A673 (cell line): ENCODE data around the gene CACNA2D4. TPM values are rescaled to one million over a fixed set of nuclear protein-coding genes. Genes with fewer than 3 reads are reported as not detected.

Source experiments
- Bru-seq: library from RNA; stranded (reverse); fragments of 400-500 nt; gene quantifications from one replicate; lab custom pipeline; 2021; lab: Mats Ljungman, UMichigan
- BruChase-seq, 2 experiments: library from RNA; stranded (reverse); fragments of 400-500 nt; gene quantifications; one replicate each; lab custom pipeline; 2021; lab: Mats Ljungman, UMichigan
- BruUV-seq: library from RNA; stranded (reverse); fragments of 400-500 nt; replicated peaks from 2 replicates; lab custom pipeline; 2021; lab: Mats Ljungman, UMichigan
- CTCF ChIA-PET: fragments of 300-600 bp; sonication (Branson Sonifier 250); formaldehyde crosslinking; loops from one replicate; lab custom pipeline; 2022; ENCODE audit warnings: antibody characterized with exemption; lab: Charles Lee
- POLR2A ChIA-PET: fragments of 300-600 bp; sonication (Branson Sonifier 250); formaldehyde crosslinking; loops from one replicate; lab custom pipeline; 2022; ENCODE audit warnings: antibody characterized with exemption; ENCODE audit not compliant: low non-redundant PET; lab: Charles Lee
- DNase-seq: peaks from one replicate; pipeline ENCODE4 v3.0.0-alpha.2; 2015; ENCODE audit warnings: low spot score
- H3K27ac ChIP-seq: fragments of 200-600 bp; sonication (generic); 2 replicates; pipeline ENCODE4 v1.5.1; 2016; ENCODE audit warnings: mixed run types, low read depth, mild to moderate bottlenecking, mixed read lengths, antibody characterized with exemption, low read length; ENCODE audit not compliant: poor library complexity, severe bottlenecking
- H3K27me3 ChIP-seq: fragments of 200-600 bp; sonication (generic); replicated peaks from 2 replicates; pipeline ENCODE4 v1.6.1; 2017; ENCODE audit warnings: mixed run types, low read depth, mild to moderate bottlenecking, mixed read lengths, antibody characterized with exemption, low read length; ENCODE audit not compliant: insufficient read depth, poor library complexity
- H3K36me3 ChIP-seq: fragments of 200-600 bp; sonication (generic); 2 replicates; pipeline ENCODE4 v1.6.1; 2016; ENCODE audit warnings: mixed run types, mild to moderate bottlenecking, mixed read lengths, antibody characterized with exemption, low read length; ENCODE audit not compliant: insufficient read depth, poor library complexity, severe bottlenecking
- H3K4me1 ChIP-seq: fragments of 200-600 bp; sonication (generic); 2 replicates; pipeline ENCODE4 v1.6.1; 2017; ENCODE audit warnings: mixed run types, mild to moderate bottlenecking, mixed read lengths, antibody characterized with exemption, low read length; ENCODE audit not compliant: insufficient read depth, poor library complexity, severe bottlenecking
- H3K4me3 ChIP-seq: fragments of 200-600 bp; sonication (generic); 2 replicates; pipeline ENCODE4 v1.5.1; 2016; ENCODE audit warnings: low read depth, mixed run types, mild to moderate bottlenecking, mixed read lengths, low read length; ENCODE audit not compliant: poor library complexity, severe bottlenecking
- H3K9me3 ChIP-seq: fragments of 200-600 bp; sonication (generic); 2 replicates; pipeline ENCODE4 v1.6.1; 2016; ENCODE audit warnings: mixed run types, low read depth, mild to moderate bottlenecking, mixed read lengths, antibody characterized with exemption, low read length; ENCODE audit not compliant: poor library complexity, severe bottlenecking
- EZH2 ChIP-seq: fragments of 200-600 bp; sonication (generic); IDR thresholded peaks from 2 replicates; pipeline ENCODE4 v1.6.1; 2017; ENCODE audit warnings: borderline replicate concordance, low read depth, mild to moderate bottlenecking, mixed read lengths, antibody characterized with exemption, low read length; ENCODE audit not compliant: poor library complexity, severe bottlenecking
- intact Hi-C: fragments of 100-400 bp; cut with micrococcal nuclease; formaldehyde crosslinking; loops from one replicate; pipeline ENCODE4 v1.10.0; 2022; ENCODE audit not compliant: unreplicated experiment
- long read RNA-seq: library from polyadenylated mRNA; stranded (forward); transcript quantifications from one replicate; pipeline ENCODE4 v2.0.0, GENCODE V29; 2022
- total RNA-seq: library from RNA; stranded (reverse); gene quantifications from 2 replicates; pipeline ENCODE4 v1.2.3, GENCODE V29; 2021
- TF ChIP-seq, protein P1 (sequence below): fragments of 300-800, 200-600 bp; sonication (generic); conservative IDR thresholded peaks from 2 replicates; pipeline ENCODE4 v1.5.1; 2017; ENCODE audit warnings: low read depth, mild to moderate bottlenecking, antibody characterized with exemption, low read length, moderate library complexity, mixed read lengths

The CACNA2D4 gene, protein sequence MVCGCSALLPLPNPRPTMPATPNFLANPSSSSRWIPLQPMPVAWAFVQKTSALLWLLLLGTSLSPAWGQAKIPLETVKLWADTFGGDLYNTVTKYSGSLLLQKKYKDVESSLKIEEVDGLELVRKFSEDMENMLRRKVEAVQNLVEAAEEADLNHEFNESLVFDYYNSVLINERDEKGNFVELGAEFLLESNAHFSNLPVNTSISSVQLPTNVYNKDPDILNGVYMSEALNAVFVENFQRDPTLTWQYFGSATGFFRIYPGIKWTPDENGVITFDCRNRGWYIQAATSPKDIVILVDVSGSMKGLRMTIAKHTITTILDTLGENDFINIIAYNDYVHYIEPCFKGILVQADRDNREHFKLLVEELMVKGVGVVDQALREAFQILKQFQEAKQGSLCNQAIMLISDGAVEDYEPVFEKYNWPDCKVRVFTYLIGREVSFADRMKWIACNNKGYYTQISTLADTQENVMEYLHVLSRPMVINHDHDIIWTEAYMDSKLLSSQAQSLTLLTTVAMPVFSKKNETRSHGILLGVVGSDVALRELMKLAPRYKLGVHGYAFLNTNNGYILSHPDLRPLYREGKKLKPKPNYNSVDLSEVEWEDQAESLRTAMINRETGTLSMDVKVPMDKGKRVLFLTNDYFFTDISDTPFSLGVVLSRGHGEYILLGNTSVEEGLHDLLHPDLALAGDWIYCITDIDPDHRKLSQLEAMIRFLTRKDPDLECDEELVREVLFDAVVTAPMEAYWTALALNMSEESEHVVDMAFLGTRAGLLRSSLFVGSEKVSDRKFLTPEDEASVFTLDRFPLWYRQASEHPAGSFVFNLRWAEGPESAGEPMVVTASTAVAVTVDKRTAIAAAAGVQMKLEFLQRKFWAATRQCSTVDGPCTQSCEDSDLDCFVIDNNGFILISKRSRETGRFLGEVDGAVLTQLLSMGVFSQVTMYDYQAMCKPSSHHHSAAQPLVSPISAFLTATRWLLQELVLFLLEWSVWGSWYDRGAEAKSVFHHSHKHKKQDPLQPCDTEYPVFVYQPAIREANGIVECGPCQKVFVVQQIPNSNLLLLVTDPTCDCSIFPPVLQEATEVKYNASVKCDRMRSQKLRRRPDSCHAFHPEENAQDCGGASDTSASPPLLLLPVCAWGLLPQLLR
- total RNA-seq, result 0.41 and 1.2 TPM in 2 replicates
- percentile 15 among the genes with signal in this experiment for Bru-seq, nascent RNA
- percentile 26 among the genes with signal in this experiment for BruChase-seq, experiment 1, labeled RNA remaining after a 2-hour chase
- BruChase-seq, experiment 2, labeled RNA remaining after a 6-hour chase, result percentile 14 among the genes with signal in this experiment
- long read RNA-seq, result 0 reads

DNA sequence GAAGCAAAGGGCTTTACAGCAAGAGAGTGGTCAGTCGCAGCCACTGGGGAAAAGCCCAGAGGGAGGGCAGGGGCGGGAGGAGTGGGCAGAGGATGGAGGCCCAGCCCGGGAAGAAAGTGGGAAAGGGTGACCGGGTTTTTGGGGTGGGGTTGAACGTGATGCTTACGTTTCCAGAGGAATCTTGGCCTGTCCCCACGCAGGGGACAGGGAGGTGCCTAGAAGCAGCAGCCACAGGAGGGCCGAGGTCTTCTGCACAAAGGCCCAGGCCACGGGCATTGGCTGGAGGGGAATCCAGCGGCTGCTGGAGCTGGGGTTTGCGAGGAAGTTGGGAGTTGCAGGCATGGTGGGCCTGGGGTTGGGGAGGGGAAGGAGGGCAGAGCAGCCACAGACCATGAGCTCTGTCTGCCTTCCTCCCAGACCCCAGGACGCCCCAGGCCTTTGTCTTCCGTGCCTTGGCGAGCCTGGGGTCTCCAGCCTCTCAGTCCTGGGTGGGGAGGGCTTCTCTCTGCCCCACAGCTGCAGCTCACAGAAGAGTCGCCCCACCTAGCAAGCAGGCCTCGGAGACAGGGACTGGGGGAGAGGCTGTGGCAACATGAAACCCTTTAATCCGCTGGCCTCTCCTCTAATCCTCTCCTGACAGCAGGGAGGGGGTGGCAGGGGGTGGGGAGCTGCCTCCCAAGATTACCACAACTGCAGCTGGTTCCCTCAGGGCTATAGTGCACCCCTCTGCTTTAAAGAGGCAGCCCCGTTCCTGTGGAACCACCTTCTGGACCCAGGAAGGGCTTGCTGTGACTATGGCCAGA lies at the start of gene CACNA2D4:
TSS of gene CACNA2D4 (minus strand) at position 572 of the 803 bp plus-strand sequence. CDS start at position 393, 179 bp downstream.
- DNase-seq, result peak; percentile 60
- Histone ChIP-seq H3K4me1 (peaks cover 28% of the 10 kb centered on the region), H3K4me3 (no peak within 1 kb of the TSS), H3K36me3 (no peaks in the 10 kb centered on the region), H3K27me3 (no peaks in the 10 kb centered on the region), H3K9me3 (no peaks in the 10 kb centered on the region), H3K27ac (peak within 1 kb of the TSS; percentile 47)
- BruUV-seq, result no TSS peak
- POLR2A ChIA-PET, result no interaction called here
- CTCF ChIA-PET, result no interaction called here
- intact Hi-C loops, result no loop called here
- TF ChIP-seq EZH2, result no peak
- TF ChIP-seq, protein P1, sequence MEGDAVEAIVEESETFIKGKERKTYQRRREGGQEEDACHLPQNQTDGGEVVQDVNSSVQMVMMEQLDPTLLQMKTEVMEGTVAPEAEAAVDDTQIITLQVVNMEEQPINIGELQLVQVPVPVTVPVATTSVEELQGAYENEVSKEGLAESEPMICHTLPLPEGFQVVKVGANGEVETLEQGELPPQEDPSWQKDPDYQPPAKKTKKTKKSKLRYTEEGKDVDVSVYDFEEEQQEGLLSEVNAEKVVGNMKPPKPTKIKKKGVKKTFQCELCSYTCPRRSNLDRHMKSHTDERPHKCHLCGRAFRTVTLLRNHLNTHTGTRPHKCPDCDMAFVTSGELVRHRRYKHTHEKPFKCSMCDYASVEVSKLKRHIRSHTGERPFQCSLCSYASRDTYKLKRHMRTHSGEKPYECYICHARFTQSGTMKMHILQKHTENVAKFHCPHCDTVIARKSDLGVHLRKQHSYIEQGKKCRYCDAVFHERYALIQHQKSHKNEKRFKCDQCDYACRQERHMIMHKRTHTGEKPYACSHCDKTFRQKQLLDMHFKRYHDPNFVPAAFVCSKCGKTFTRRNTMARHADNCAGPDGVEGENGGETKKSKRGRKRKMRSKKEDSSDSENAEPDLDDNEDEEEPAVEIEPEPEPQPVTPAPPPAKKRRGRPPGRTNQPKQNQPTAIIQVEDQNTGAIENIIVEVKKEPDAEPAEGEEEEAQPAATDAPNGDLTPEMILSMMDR, result no peak

DNA sequence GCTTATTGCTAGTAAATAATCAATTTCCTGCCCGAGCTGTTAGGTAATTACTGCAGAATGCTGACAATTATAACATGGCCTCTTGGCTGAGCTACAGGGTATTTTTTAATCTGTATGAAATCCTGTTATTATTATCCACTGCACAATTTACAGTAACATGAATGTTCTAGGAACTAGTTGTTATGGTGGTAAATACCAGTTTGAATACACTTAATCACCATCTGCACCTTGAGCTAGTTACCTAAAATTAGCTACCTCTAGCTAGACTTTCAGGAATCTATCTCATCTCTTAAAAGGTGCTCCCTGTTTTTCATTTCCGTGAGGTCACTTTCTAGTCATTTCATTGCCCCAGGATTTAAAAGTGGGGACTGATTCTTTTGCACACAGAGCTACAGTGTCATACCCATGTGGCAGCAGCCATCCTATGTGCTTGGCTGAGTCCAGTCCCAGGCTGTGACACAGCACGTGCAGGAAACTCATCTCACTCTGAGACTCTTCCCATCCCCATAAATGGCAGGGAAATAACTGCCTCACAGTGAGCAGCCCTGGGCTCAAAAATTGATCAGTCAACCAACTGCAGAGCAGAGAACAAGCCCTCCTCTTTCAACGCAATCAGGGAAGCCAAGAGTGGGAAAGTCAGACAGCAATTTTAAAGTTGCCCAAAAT lies 48.2 kb upstream of the CACNA2D4 start:
- no peak for TF ChIP-seq EZH2
- TF ChIP-seq, protein P1, result no peak
- Histone ChIP-seq H3K27me3 (no peaks in the 10 kb centered on the region), H3K4me3 (no peak overlapping the region), H3K9me3 (no peaks in the 10 kb centered on the region), H3K36me3 (no peaks in the 10 kb centered on the region), H3K4me1 (peaks cover 5% of the 10 kb centered on the region), H3K27ac (no peak overlapping the region)
- peak; percentile 14 for DNase-seq
- CTCF ChIA-PET, result no interaction called here
- BruUV-seq, result no TSS peak
- POLR2A ChIA-PET, result no interaction called here
- intact Hi-C loops, result no loop called here
